ENCODE results near the gene DAPK3. TPM values are rescaled to one million over a fixed set of nuclear protein-coding genes. Genes with fewer than 3 reads are reported as not detected.

Gene DAPK3
- polyA plus RNA-seq, 1 donor from 2014 or later, result 100 TPM

- Histone ChIP-seq H2AFZ (ENCODE audit: low read depth, low read length) (no peak overlapping the region), H3K27ac (ENCODE audit: low read length) (peak overlapping the region; percentile 90), H3F3A (ENCODE audit: insufficient read depth, low read length, poor library complexity, severe bottlenecking) (peaks cover 3% of the 10 kb centered on the region), H3K4me2 (ENCODE audit: low read length) (peak overlapping the region; percentile 86), H3K4me3 (ENCODE audit: low read length) (peak overlapping the region; percentile 97), H3K36me3 (ENCODE audit: insufficient read depth, low read length) (no peaks in the 10 kb centered on the region), H3K9ac (ENCODE audit: low read length) (peak overlapping the region; percentile 92), H4K20me1 (ENCODE audit: insufficient read depth) (peaks cover 53% of the 10 kb centered on the region), H3K9me2 (ENCODE audit: insufficient read depth, low read length) (no peaks in the 10 kb centered on the region), H3K79me2 (replicated peaks; ENCODE audit: insufficient read depth, low read length) (peaks cover 23% of the 10 kb centered on the region), H3K9me3 (ENCODE audit: low read length) (no peaks in the 10 kb centered on the region), H3K27me3 (ENCODE audit: insufficient read depth, low read depth, low read length) (no peaks in the 10 kb centered on the region)
- no peak for TF ChIP-seq MXI1 (conservative IDR thresholded peaks at IDR 0.05; ENCODE audit: poor library complexity, severe bottlenecking)
- TF ChIP-seq REST (IDR thresholded peaks at IDR 0.05; ENCODE audit: borderline replicate concordance), result no peak
- no peak for TF ChIP-seq POLR2AphosphoS5 (IDR thresholded peaks at IDR 0.05)
- TF ChIP-seq EZH2 (IDR thresholded peaks at IDR 0.05; ENCODE audit: borderline replicate concordance, insufficient read depth, low read length, poor library complexity, severe bottlenecking), result no peak
- no peak for TF ChIP-seq EP300 (conservative IDR thresholded peaks at IDR 0.05; ENCODE audit: poor library complexity, severe bottlenecking)
- TF ChIP-seq CTCF (IDR thresholded peaks at IDR 0.05; ENCODE audit: poor library complexity, severe bottlenecking), result no peak
- TF ChIP-seq SMC3 (conservative IDR thresholded peaks at IDR 0.05; ENCODE audit: poor library complexity), result no peak
Observed at GRCh38 chr19:3983936-3984583, 13.2 kb upstream of the DAPK3 start.

GRCh38 chr19:3983542-3983914 is 12.6 kb upstream of the DAPK3 start:
- H3K79me2 ChIP-seq (replicated peaks; ENCODE audit: insufficient read depth, low read length), result peaks cover 23% of the 10 kb centered on the region
- H3K27ac ChIP-seq (ENCODE audit: low read length), result no peak overlapping the region
- H3K4me3 ChIP-seq (ENCODE audit: low read length), result peak overlapping the region; percentile 97
- H3K36me3 ChIP-seq (ENCODE audit: insufficient read depth, low read length), result no peaks in the 10 kb centered on the region
- H4K20me1 ChIP-seq (ENCODE audit: insufficient read depth), result peaks cover 53% of the 10 kb centered on the region
- H3F3A ChIP-seq (ENCODE audit: insufficient read depth, low read length, poor library complexity, severe bottlenecking), result peaks cover 3% of the 10 kb centered on the region
- H2AFZ ChIP-seq (ENCODE audit: low read depth, low read length), result no peak overlapping the region
- H3K9me3 ChIP-seq (ENCODE audit: low read length), result no peaks in the 10 kb centered on the region
- H3K4me2 ChIP-seq (ENCODE audit: low read length), result peak overlapping the region; percentile 86
- no peaks in the 10 kb centered on the region for H3K27me3 ChIP-seq (ENCODE audit: insufficient read depth, low read depth, low read length)
- TF ChIP-seq EP300 (conservative IDR thresholded peaks at IDR 0.05; ENCODE audit: poor library complexity, severe bottlenecking), result no peak
- no peak for TF ChIP-seq TAF1 (IDR thresholded peaks at IDR 0.05; ENCODE audit: low read depth)
- no peak for TF ChIP-seq SMC3 (conservative IDR thresholded peaks at IDR 0.05; ENCODE audit: poor library complexity)
- no peaks in the 10 kb centered on the region for H3K9me2 ChIP-seq (ENCODE audit: insufficient read depth, low read length)
- H3K9ac ChIP-seq (ENCODE audit: low read length), result peak overlapping the region; percentile 92
